Measurements from ENCODE around the gene DDIT4.

DDIT4 gene

GRCh38 chr10:72251635-72252034 lies 22.1 kb upstream of the DDIT4 start:
- peaks cover 85% of the 10 kb centered on the region for H3K4me1 ChIP-seq (ENCODE audit: low read depth, poor library complexity, severe bottlenecking)
- no peak overlapping the region for H3K4me2 ChIP-seq
- H3K27me3 ChIP-seq (ENCODE audit: insufficient read depth, low read depth) = no peaks in the 10 kb centered on the region
- H3K36me3 ChIP-seq (ENCODE audit: insufficient read depth) = no peaks in the 10 kb centered on the region
- H3K79me2 ChIP-seq (ENCODE audit: insufficient read depth, low read depth) = no peaks in the 10 kb centered on the region
- no peak overlapping the region for H2AFZ ChIP-seq (ENCODE audit: low read depth)
- no peak overlapping the region for H3K27ac ChIP-seq
- H4K20me1 ChIP-seq (ENCODE audit: insufficient read depth) = no peaks in the 10 kb centered on the region
- TF ChIP-seq, protein P1, sequence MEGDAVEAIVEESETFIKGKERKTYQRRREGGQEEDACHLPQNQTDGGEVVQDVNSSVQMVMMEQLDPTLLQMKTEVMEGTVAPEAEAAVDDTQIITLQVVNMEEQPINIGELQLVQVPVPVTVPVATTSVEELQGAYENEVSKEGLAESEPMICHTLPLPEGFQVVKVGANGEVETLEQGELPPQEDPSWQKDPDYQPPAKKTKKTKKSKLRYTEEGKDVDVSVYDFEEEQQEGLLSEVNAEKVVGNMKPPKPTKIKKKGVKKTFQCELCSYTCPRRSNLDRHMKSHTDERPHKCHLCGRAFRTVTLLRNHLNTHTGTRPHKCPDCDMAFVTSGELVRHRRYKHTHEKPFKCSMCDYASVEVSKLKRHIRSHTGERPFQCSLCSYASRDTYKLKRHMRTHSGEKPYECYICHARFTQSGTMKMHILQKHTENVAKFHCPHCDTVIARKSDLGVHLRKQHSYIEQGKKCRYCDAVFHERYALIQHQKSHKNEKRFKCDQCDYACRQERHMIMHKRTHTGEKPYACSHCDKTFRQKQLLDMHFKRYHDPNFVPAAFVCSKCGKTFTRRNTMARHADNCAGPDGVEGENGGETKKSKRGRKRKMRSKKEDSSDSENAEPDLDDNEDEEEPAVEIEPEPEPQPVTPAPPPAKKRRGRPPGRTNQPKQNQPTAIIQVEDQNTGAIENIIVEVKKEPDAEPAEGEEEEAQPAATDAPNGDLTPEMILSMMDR (conservative IDR thresholded peaks at IDR 0.05; ENCODE audit: low read depth, low read length) = no peak
- H3K9ac ChIP-seq = no peak overlapping the region
- no peak overlapping the region for H3K4me3 ChIP-seq (IDR thresholded peaks at IDR 0.05; ENCODE audit: insufficient read depth, low read depth, low read length)

- no peak overlapping the region for H3K9ac ChIP-seq
- no peaks in the 10 kb centered on the region for H3K36me3 ChIP-seq (ENCODE audit: insufficient read depth)
- H3K27ac ChIP-seq = no peak overlapping the region; the same call in 1 of the 2 replicates
- TF ChIP-seq, protein P1 (conservative IDR thresholded peaks at IDR 0.05; ENCODE audit: low read depth, low read length) = no peak
- no peaks in the 10 kb centered on the region for H4K20me1 ChIP-seq (ENCODE audit: insufficient read depth)
- peaks cover 85% of the 10 kb centered on the region for H3K4me1 ChIP-seq (ENCODE audit: low read depth, poor library complexity, severe bottlenecking)
- no peak overlapping the region for H3K4me3 ChIP-seq (IDR thresholded peaks at IDR 0.05; ENCODE audit: insufficient read depth, low read depth, low read length)
- no peak overlapping the region; the same call in 1 of the 2 replicates for H3K4me2 ChIP-seq
- no peaks in the 10 kb centered on the region for H3K79me2 ChIP-seq (ENCODE audit: insufficient read depth, low read depth)
- no peak overlapping the region for H2AFZ ChIP-seq (ENCODE audit: low read depth)
- no peaks in the 10 kb centered on the region for H3K27me3 ChIP-seq (ENCODE audit: insufficient read depth, low read depth)
Observed at GRCh38 chr10:72252972-72253371, 20.8 kb upstream of the DDIT4 start.

DNA sequence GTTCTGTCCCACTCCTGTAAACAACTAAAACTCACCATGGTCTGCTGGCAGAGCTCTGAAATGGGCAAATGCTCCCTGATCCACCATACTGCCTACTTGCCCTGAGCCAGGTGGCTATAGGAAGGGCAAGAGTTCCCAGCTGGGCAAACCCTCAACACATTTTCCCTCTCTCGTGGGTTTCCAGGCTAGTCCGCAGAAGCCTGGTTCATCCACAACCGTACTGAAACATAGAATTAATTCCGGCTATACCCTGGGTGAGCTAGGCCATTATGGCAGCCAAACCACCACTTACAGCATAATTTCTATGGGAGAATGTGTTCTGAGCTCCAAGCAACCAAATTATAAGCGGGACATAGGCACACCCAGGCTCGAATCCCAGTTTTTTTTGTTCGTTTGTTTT lies 20.1 kb upstream of the DDIT4 start:
- TF ChIP-seq, protein P1 (conservative IDR thresholded peaks at IDR 0.05; ENCODE audit: low read depth, low read length) = no peak
- no peak overlapping the region for H3K9ac ChIP-seq
- H3K36me3 ChIP-seq (ENCODE audit: insufficient read depth) = no peaks in the 10 kb centered on the region
- no peak overlapping the region for H2AFZ ChIP-seq (ENCODE audit: low read depth)
- peak overlapping the region; percentile 90; the same call in 1 of the 2 replicates for H3K4me2 ChIP-seq
- no peaks in the 10 kb centered on the region for H4K20me1 ChIP-seq (ENCODE audit: insufficient read depth)
- H3K27me3 ChIP-seq (ENCODE audit: insufficient read depth, low read depth) = no peaks in the 10 kb centered on the region
- H3K4me3 ChIP-seq (IDR thresholded peaks at IDR 0.05; ENCODE audit: insufficient read depth, low read depth, low read length) = no peak overlapping the region
- H3K27ac ChIP-seq = no peak overlapping the region; the same call in 1 of the 2 replicates
- H3K4me1 ChIP-seq (ENCODE audit: low read depth, poor library complexity, severe bottlenecking) = peaks cover 85% of the 10 kb centered on the region
- no peaks in the 10 kb centered on the region for H3K79me2 ChIP-seq (ENCODE audit: insufficient read depth, low read depth)

GRCh38 chr10:72254813-72255568 lies 18.7 kb upstream of the DDIT4 start:
- H3K4me2 ChIP-seq = peak overlapping the region; percentile 90
- H3K79me2 ChIP-seq (ENCODE audit: insufficient read depth, low read depth) = no peaks in the 10 kb centered on the region
- H3K4me1 ChIP-seq (ENCODE audit: low read depth, poor library complexity, severe bottlenecking) = peaks cover 85% of the 10 kb centered on the region
- H3K36me3 ChIP-seq (ENCODE audit: insufficient read depth) = no peaks in the 10 kb centered on the region
- H2AFZ ChIP-seq (ENCODE audit: low read depth) = peak overlapping the region; percentile 87
- no peak overlapping the region for H3K4me3 ChIP-seq (IDR thresholded peaks at IDR 0.05; ENCODE audit: insufficient read depth, low read depth, low read length)
- peak overlapping the region; percentile 81 for H3K27ac ChIP-seq
- no peaks in the 10 kb centered on the region for H4K20me1 ChIP-seq (ENCODE audit: insufficient read depth)
- TF ChIP-seq, protein P1 (conservative IDR thresholded peaks at IDR 0.05; ENCODE audit: low read depth, low read length) = no peak
- no peaks in the 10 kb centered on the region for H3K27me3 ChIP-seq (ENCODE audit: insufficient read depth, low read depth)
- peak overlapping the region; percentile 69 for H3K9ac ChIP-seq
